A549 (cell line): ENCODE results near the gene PPP2R5C.

ENCODE experiments used
- BHLHE40 ChIP-seq: IDR thresholded peaks from 2 replicates; pipeline ENCODE4 v1.6.1; 2012; ENCODE audit warnings: low read depth, low read length, inconsistent platforms
- CBX8 ChIP-seq: fragments of 200-600 bp; sonication (generic); IDR thresholded peaks from 2 replicates; pipeline ENCODE4 v1.6.1; 2016
- CHD4 ChIP-seq: fragments of 200-600 bp; sonication (generic); IDR thresholded peaks from 2 replicates; pipeline ENCODE4 v1.6.1; 2016; ENCODE audit warnings: antibody characterized with exemption, mild to moderate bottlenecking, borderline replicate concordance
- CTCF ChIP-seq: fragments of >200 bp; sonication (Bioruptor Twin); formaldehyde crosslinking; IDR thresholded peaks from 3 replicates; pipeline ENCODE4 v1.5.1; 2016
- EHMT2 ChIP-seq: fragments of 200-600 bp; sonication (generic); IDR thresholded peaks from 2 replicates; pipeline ENCODE4 v1.6.1; 2016; ENCODE audit warnings: antibody characterized with exemption, low read depth, mild to moderate bottlenecking, moderate library complexity
- EP300 ChIP-seq, 2 experiments: fragments of >200 bp; sonication (Bioruptor Twin); formaldehyde crosslinking; IDR thresholded peaks; 2 replicates in 1 of 2; 3 replicates in 1 of 2; pipeline ENCODE4 v1.6.1; 2016 to 2017
- HOXA7 ChIP-seq: fragments of 250-450 bp; sonication (Bioruptor Pico); IDR thresholded peaks from 2 replicates; pipeline ENCODE4 v1.5.0; 2020; ENCODE audit warnings: mild to moderate bottlenecking, moderate library complexity
- JUN ChIP-seq, 2 experiments: fragments of >200 bp; sonication (Bioruptor Twin); formaldehyde crosslinking; IDR thresholded peaks; 2 replicates in 1 of 2; 3 replicates in 1 of 2; pipeline ENCODE4 v1.6.1; 2016 to 2017
- KDM1A ChIP-seq: fragments of 200-600 bp; sonication (generic); IDR thresholded peaks from 2 replicates; pipeline ENCODE4 v1.6.1; 2016; ENCODE audit warnings: low read depth, mild to moderate bottlenecking
- POLR2A ChIP-seq: IDR thresholded peaks from 2 replicates; pipeline ENCODE4 v1.6.1; 2012; ENCODE audit warnings: mild to moderate bottlenecking, low read length
- RAD21 ChIP-seq, 2 experiments: fragments of >200 bp in 1 of 2; sonication (Bioruptor Twin) in 1 of 2; formaldehyde crosslinking in 1 of 2; IDR thresholded peaks in 1 of 2; conservative IDR thresholded peaks in 1 of 2; 2 replicates in 1 of 2; 3 replicates in 1 of 2; pipeline ENCODE4 v1.6.1; 2012 to 2018; ENCODE audit warnings: inconsistent platforms in 1 of 2
- TF ChIP-seq, protein P1 (sequence below): IDR thresholded peaks from 2 replicates; pipeline ENCODE4 v1.6.1; 2012
- TF ChIP-seq, protein P2 (sequence below): fragments of 150-350 bp; IDR thresholded peaks from 2 replicates; pipeline ENCODE4 v1.6.1; 2014; ENCODE audit warnings: low read depth, mild to moderate bottlenecking, low read length

- TF ChIP-seq CTCF = no peak
- TF ChIP-seq POLR2A = no peak
- TF ChIP-seq, protein P1, sequence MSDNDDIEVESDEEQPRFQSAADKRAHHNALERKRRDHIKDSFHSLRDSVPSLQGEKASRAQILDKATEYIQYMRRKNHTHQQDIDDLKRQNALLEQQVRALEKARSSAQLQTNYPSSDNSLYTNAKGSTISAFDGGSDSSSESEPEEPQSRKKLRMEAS = no peak
- no peak for TF ChIP-seq KDM1A
- no peak for TF ChIP-seq BHLHE40
- no peak for TF ChIP-seq CHD4
- no peak for TF ChIP-seq CBX8
- no peak for TF ChIP-seq RAD21 (conservative IDR thresholded peaks at IDR 0.05 in 1 of 2, IDR thresholded peaks at IDR 0.05 in 1 of 2)
- TF ChIP-seq JUN (IDR thresholded peaks at IDR 0.05) = no peak
- TF ChIP-seq, protein P2, sequence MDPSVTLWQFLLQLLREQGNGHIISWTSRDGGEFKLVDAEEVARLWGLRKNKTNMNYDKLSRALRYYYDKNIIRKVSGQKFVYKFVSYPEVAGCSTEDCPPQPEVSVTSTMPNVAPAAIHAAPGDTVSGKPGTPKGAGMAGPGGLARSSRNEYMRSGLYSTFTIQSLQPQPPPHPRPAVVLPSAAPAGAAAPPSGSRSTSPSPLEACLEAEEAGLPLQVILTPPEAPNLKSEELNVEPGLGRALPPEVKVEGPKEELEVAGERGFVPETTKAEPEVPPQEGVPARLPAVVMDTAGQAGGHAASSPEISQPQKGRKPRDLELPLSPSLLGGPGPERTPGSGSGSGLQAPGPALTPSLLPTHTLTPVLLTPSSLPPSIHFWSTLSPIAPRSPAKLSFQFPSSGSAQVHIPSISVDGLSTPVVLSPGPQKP = no peak
- TF ChIP-seq EP300 (IDR thresholded peaks at IDR 0.05) = no peak
- TF ChIP-seq HOXA7 (CRISPR knock-in tag) = no peak
- no peak for TF ChIP-seq EHMT2
Observed at GRCh38 chr14:101865288-101865687, 103.8 kb downstream of the PPP2R5C start.
